ENCODE results near the gene PCSK7. TPM values are rescaled to one million over a fixed set of nuclear protein-coding genes. Genes with fewer than 3 reads are reported as not detected.

The PCSK7 gene
- total and polyA plus RNA-seq, 2 of the 8 experiments (the other 6 are each of a cell fraction or from before 2014, with no cell fraction given), result 23.4 to 38.5 TPM

- no peak for TF ChIP-seq CHD7 (IDR thresholded peaks at IDR 0.05; ENCODE audit: insufficient replicate concordance, low read length)
- TF ChIP-seq RAD21 (IDR thresholded peaks at IDR 0.05 in 1 of 2, conservative IDR thresholded peaks at IDR 0.05 in 1 of 2; ENCODE audit: low read depth in 2 of 2, low read length in 2 of 2), result peak; percentile 67 to 78
- TF ChIP-seq PHF8 (conservative IDR thresholded peaks at IDR 0.05; ENCODE audit: low read depth, low read length), result no peak
- TF ChIP-seq JUND (IDR thresholded peaks at IDR 0.05; ENCODE audit: low read length), result peak; percentile 47; the same call in 1 of the 2 replicates
- TF ChIP-seq FOSL1 (IDR thresholded peaks at IDR 0.05; ENCODE audit: insufficient read depth, low read depth, low read length), result no peak
- peak; percentile 95 for TF ChIP-seq MAX (IDR thresholded peaks at IDR 0.05)
- 0 out of 2 replicates have a peak, but pooled peaks have one; percentile 11 for TF ChIP-seq BACH1 (IDR thresholded peaks at IDR 0.05; ENCODE audit: low read length)
Observed at GRCh38 chr11:117180661-117181585, 51.0 kb downstream of the PCSK7 start (continued).

Data from H1 (cell line).